Jurkat, Clone E6-1 (cell line): ENCODE measurements around the gene SLAMF1.
"Not testable (repeated sequence)": the region's sequence is repeated elsewhere in the genome, so short reads cannot be mapped to it uniquely, and the experiment has no call there.

ENCODE experiments used
- DNase-seq: peaks from one replicate; pipeline ENCODE4 v3.0.0-alpha.2; 2011; ENCODE audit warnings: low read depth, low spot score
- H3K4me3 ChIP-seq: 2 replicates; pipeline ENCODE4 v1.5.1; 2011; ENCODE audit warnings: mild to moderate bottlenecking, low read length, control low read depth, moderate library complexity

The SLAMF1 gene

GRCh38 chr1:160627677-160628289 is 19.1 kb downstream of the SLAMF1 start:
- DNase-seq, H3K4me3 ChIP-seq: not testable (repeated sequence)

GRCh38 chr1:160626509-160627342 is 20.1 kb downstream of the SLAMF1 start:
- H3K4me3 ChIP-seq, result no peak overlapping the region
- DNase-seq, result peak; percentile 70

- DNase-seq, result no peak
- H3K4me3 ChIP-seq, result no peak overlapping the region
These were observed 20.9 kb downstream of the SLAMF1 start for GRCh38 chr1:160625725-160626498.

- DNase-seq, result no peak
- H3K4me3 ChIP-seq, result no peak overlapping the region
These were observed 21.5 kb downstream of the SLAMF1 start for GRCh38 chr1:160625321-160625720.

- no peak overlapping the region for H3K4me3 ChIP-seq
- DNase-seq, result no peak
These were observed 22.4 kb downstream of the SLAMF1 start for GRCh38 chr1:160624464-160624863.

- H3K4me3 ChIP-seq, result no peak overlapping the region
- no peak for DNase-seq
These were observed 23.0 kb downstream of the SLAMF1 start for GRCh38 chr1:160623862-160624261.

GRCh38 chr1:160623227-160623633 is 23.6 kb downstream of the SLAMF1 start:
- H3K4me3 ChIP-seq, result no peak overlapping the region
- DNase-seq, result no peak

GRCh38 chr1:160622501-160623226 is 24.2 kb downstream of the SLAMF1 start:
- H3K4me3 ChIP-seq, result no peak overlapping the region
- DNase-seq, result no peak

- no peak for DNase-seq
- no peak overlapping the region for H3K4me3 ChIP-seq
These were observed 25.0 kb downstream of the SLAMF1 start for GRCh38 chr1:160621633-160622413.

- no peak for DNase-seq
- no peak overlapping the region for H3K4me3 ChIP-seq
These were observed 25.8 kb downstream of the SLAMF1 start for GRCh38 chr1:160620942-160621632.

- H3K4me3 ChIP-seq, result no peak overlapping the region
- no peak for DNase-seq
These were observed 27.0 kb downstream of the SLAMF1 start for GRCh38 chr1:160619742-160620277.

- H3K4me3 ChIP-seq, result no peak overlapping the region
- no peak for DNase-seq
These were observed 28.0 kb downstream of the SLAMF1 start for GRCh38 chr1:160618763-160619274.

- no peak overlapping the region for H3K4me3 ChIP-seq
- no peak for DNase-seq
These were observed 28.5 kb downstream of the SLAMF1 start for GRCh38 chr1:160618327-160618726.

GRCh38 chr1:160615660-160616059 is 31.2 kb downstream of the SLAMF1 start:
- H3K4me3 ChIP-seq, result no peak overlapping the region
- no peak for DNase-seq

GRCh38 chr1:160614410-160614809 is 32.4 kb downstream of the SLAMF1 start:
- H3K4me3 ChIP-seq, result no peak overlapping the region
- no peak for DNase-seq

GRCh38 chr1:160612613-160613218 is 34.1 kb downstream of the SLAMF1 start:
- no peak overlapping the region for H3K4me3 ChIP-seq
- DNase-seq, result no peak

GRCh38 chr1:160610569-160611242 is 36.1 kb downstream of the SLAMF1 start:
- DNase-seq, result no peak
- no peak overlapping the region for H3K4me3 ChIP-seq
